ENCODE results near the gene NELFE. TPM values are rescaled to one million over a fixed set of nuclear protein-coding genes. Genes with fewer than 3 reads are reported as not detected.

The NELFE gene
- total RNA-seq, 1 experiment from 2014 or later = 68.3 TPM

GRCh38 chr6:31915756-31916155 is 43.0 kb downstream of the NELFE start:
- Histone ChIP-seq H3K9me2 (ENCODE audit: insufficient read depth) (no peaks in the 10 kb centered on the region), H3K4me2 (ENCODE audit: low read length) (no peak overlapping the region), H3K4me1 (ENCODE audit: control insufficient read depth in 1 of 2, insufficient read depth in 2 of 2, low read length in 2 of 2) (peaks cover 12 to 32% of the 10 kb centered on the region in 2 experiments), H4K20me1 (ENCODE audit: insufficient read depth) (no peaks in the 10 kb centered on the region), H2AFZ (ENCODE audit: low read depth, low read length, poor library complexity, severe bottlenecking) (no peak overlapping the region), H3K4me3 (replicated peaks in 1 of 2; ENCODE audit: low read depth in 1 of 2, low read length in 2 of 2) (no peak overlapping the region), H3K36me3 (ENCODE audit: control insufficient read depth in 1 of 2, insufficient read depth in 2 of 2, low read length in 2 of 2) (no peaks in the 10 kb centered on the region), H3K9me3 (ENCODE audit: control insufficient read depth in 1 of 2, insufficient read depth in 1 of 2, low read depth in 1 of 2, low read length in 2 of 2) (no peaks in the 10 kb centered on the region; a peak in 1 of 4 replicates), H3K9ac (ENCODE audit: low read length) (no peak overlapping the region), H3K27me3 (ENCODE audit: insufficient read depth, low read length) (no peaks in the 10 kb centered on the region), H3K27ac (ENCODE audit: low read depth, low read length) (no peak overlapping the region), H3K79me2 (ENCODE audit: insufficient read depth, low read length) (no peaks in the 10 kb centered on the region)
- TF ChIP-seq FOSL1 (IDR thresholded peaks at IDR 0.05; ENCODE audit: low read depth) (no peak), POLR2A (IDR thresholded peaks at IDR 0.05; ENCODE audit: borderline replicate concordance, extremely low read depth, insufficient read depth, insufficient read length) (no peak), ZFX (IDR thresholded peaks at IDR 0.05) (no peak), EZH2 (IDR thresholded peaks at IDR 0.05) (no peak), ZNF274 (IDR thresholded peaks at IDR 0.05; ENCODE audit: low read depth, low read length) (no peak), CTCF (IDR thresholded peaks at IDR 0.05 in 2 of 3, conservative IDR thresholded peaks at IDR 0.05 in 1 of 3; ENCODE audit: borderline replicate concordance in 1 of 3, insufficient read depth in 1 of 3, low read depth in 2 of 3, low read length in 2 of 3) (no peak), JUND (IDR thresholded peaks at IDR 0.05) (no peak), ELF1 (IDR thresholded peaks at IDR 0.05; ENCODE audit: borderline replicate concordance, low read depth) (no peak), YY1 (IDR thresholded peaks at IDR 0.05; ENCODE audit: extremely low read depth, insufficient replicate concordance, low read depth, low read length) (no peak), RAD21 (IDR thresholded peaks at IDR 0.05; ENCODE audit: low read depth) (no peak), EGR1 (IDR thresholded peaks at IDR 0.05; ENCODE audit: low read depth) (no peak), SP1 (IDR thresholded peaks at IDR 0.05; ENCODE audit: low read depth) (no peak), CBX3 (IDR thresholded peaks at IDR 0.05; ENCODE audit: low read depth) (no peak; the same call in 1 of the 2 replicates), EZH2phosphoT487 (IDR thresholded peaks at IDR 0.05; ENCODE audit: borderline replicate concordance) (no peak), REST (IDR thresholded peaks at IDR 0.05; ENCODE audit: low read depth) (no peak), TCF7L2 (IDR thresholded peaks at IDR 0.05; ENCODE audit: borderline replicate concordance, extremely low read depth, insufficient read depth, insufficient read length) (no peak), SRF (IDR thresholded peaks at IDR 0.05; ENCODE audit: low read depth) (no peak), SIN3A (IDR thresholded peaks at IDR 0.05; ENCODE audit: low read depth) (no peak)
- TF ChIP-seq, protein P1, sequence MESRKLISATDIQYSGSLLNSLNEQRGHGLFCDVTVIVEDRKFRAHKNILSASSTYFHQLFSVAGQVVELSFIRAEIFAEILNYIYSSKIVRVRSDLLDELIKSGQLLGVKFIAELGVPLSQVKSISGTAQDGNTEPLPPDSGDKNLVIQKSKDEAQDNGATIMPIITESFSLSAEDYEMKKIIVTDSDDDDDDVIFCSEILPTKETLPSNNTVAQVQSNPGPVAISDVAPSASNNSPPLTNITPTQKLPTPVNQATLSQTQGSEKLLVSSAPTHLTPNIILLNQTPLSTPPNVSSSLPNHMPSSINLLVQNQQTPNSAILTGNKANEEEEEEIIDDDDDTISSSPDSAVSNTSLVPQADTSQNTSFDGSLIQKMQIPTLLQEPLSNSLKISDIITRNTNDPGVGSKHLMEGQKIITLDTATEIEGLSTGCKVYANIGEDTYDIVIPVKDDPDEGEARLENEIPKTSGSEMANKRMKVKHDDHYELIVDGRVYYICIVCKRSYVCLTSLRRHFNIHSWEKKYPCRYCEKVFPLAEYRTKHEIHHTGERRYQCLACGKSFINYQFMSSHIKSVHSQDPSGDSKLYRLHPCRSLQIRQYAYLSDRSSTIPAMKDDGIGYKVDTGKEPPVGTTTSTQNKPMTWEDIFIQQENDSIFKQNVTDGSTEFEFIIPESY (IDR thresholded peaks at IDR 0.05; ENCODE audit: extremely low read depth, insufficient replicate concordance, low read length) = no peak
- TF ChIP-seq, protein P2, sequence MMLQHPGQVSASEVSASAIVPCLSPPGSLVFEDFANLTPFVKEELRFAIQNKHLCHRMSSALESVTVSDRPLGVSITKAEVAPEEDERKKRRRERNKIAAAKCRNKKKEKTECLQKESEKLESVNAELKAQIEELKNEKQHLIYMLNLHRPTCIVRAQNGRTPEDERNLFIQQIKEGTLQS (IDR thresholded peaks at IDR 0.05) = no peak
- intact Hi-C loops (cut with micrococcal nuclease) = no loop called here
- DNase-seq (ENCODE audit: low read depth, low spot score) (no peak), ATAC-seq (no peak)
- ChIA-PET CTCF (no interaction called here), RAD21 (ENCODE audit: low non-redundant PET in 1 of 2, low total read pairs in 2 of 2, uncharacterized antibody in 2 of 2, unreplicated experiment in 2 of 2) (no interaction called here), POLR2A (no interaction called here)
- BruUV-seq (replicated peaks) = no TSS peak
